Heart left ventricle (tissue), 13 donors: ENCODE results near the gene SSTR4.

Experiments
- CTCF ChIP-seq, 12 donors: fragments of 200-600 bp; sonication (generic) in 4 of 12; IDR thresholded peaks; one replicate each; pipeline versions ENCODE4 v1.5.0 to v1.8.0; 2018 to 2022; ENCODE audit warnings: antibody characterized with exemption in 12 of 12, mild to moderate bottlenecking in 5 of 12
- POLR2A ChIP-seq, 2 donors: fragments of 450-650 bp; IDR thresholded peaks; one replicate each; pipeline ENCODE4 v1.6.1; 2017; ENCODE audit warnings: antibody characterized with exemption in 2 of 2, mild to moderate bottlenecking in 2 of 2, moderate library complexity in 2 of 2
- donor health status: ischemic (EF 13 %, LVEDD 7.1; RV severe dilation, severe dysfunction).
- donor health status: DM: no; HTN: yes; CAD: no.
- donor health status: DM: no; HTN: no; CAD: no.
- donor health status: ischemic (EF 25% LVEDD 6.9; RV normal size, moderate dysfunction).
- donor health status: ischemic (EF 25% LVEDD 5.7; RV mildly dilated, moderate dysfunction).
- donor health status: ischemic (EF 35%, LVEDD 5.7; RV mildly dilated, moderate dysfunction).
- donor health status: nonischemic (EF 11% LVEDD 7.7; RV severe dilation, severe dysfunction).
- donor health status: DM: yes; HTN: yes; CAD: no.
- donor health status: PGD.
- donor health status: ischemic (EF 29% LVEDD 5.4; RV normal size, mild dysfunction).
- donor health status: nonischemic (EF 23%, LVEDD 6.1; RV moderate dilation, normal function).

GRCh38 chr20:23037017-23037481, 1.9 kb downstream of the SSTR4 start:
- TF ChIP-seq CTCF (IDR thresholded peaks at IDR 0.05) = no peak
- TF ChIP-seq POLR2A (IDR thresholded peaks at IDR 0.05) = no peak
